Frontal cortex (tissue), 4 donors: ENCODE data around the gene AMZ1. TPM values are rescaled to one million over a fixed set of nuclear protein-coding genes. Genes with fewer than 3 reads are reported as not detected.
A peak's percentile ranks its signal among the peaks of the same experiment; 100 is the strongest.

Experiments used
- DNase-seq, 2 donors: peaks; one replicate each; pipeline ENCODE4 v3.0.0; 2012; ENCODE audit warnings: low spot score in 2 of 2
- FAIRE-seq: peaks from 2 replicates; lab custom pipeline; 2012; peaks lifted over from hg19 to GRCh38; lab: Jason Lieb, UNC
- total RNA-seq: library from RNA; depleted of rRNA; stranded (reverse); fragments of >200 nt; gene quantifications from one replicate; pipeline ENCODE4 v1.2.3, GENCODE V29; 2014
- donor health status: control.
- donor health status: control.
- donor health status: control.

AMZ1 gene
- total RNA-seq, 1 donor from 2014 or later, result 1.6 TPM

DNA sequence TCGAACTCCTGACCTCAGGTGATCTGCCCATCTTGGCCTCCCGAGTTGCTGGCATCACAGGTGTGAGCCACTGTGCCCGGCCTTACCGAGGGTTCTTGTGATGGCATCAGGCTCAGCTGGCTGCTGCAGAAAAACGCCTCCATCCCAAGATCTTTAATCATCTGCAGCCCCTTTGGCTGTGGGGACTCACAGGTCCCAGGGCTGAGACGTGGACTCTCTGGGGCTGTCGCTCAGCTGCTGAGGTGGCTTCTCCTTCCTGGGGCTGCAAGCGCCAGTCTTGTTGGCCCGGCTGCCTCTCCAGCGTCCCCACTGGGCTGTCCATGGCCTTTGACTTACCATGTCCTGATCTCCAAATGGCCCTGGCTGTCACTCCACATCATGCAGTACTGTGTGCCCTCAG is 20.0 kb downstream of the AMZ1 start:
- FAIRE-seq (no peak), DNase-seq (no peak)

DNA sequence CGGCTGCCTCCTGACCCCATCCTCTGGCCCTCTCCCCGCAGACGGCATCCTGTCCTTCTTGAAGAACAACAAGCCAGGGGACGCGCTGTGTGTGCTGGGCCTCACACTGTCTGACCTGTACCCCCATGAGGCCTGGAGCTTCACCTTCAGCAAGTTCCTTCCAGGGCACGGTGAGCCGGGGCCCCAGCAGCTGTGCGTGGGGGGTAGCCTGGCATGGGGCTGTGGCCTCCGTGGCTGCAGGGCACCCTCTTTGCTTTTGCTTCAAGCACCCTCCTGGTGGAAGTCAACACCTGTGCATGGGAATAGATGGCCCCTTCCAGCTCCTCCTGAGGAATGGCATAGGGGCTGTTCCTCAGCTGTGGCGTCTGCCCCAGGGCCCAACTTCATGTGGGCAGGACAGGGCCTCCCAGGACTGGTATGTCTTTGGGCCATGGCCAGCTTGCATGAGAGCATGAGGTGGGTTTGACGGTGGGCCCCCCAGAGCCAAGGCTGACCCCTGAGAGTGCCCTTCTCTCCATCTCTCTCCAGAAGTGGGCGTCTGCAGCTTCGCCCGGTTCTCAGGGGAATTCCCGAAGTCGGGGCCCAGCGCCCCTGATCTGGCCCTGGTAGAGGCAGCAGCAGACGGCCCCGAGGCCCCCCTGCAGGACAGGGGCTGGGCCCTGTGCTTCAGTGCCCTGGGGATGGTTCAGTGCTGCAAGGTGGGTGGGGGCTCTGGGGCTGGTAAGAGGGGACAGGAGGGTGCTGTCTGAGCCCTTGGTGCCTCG is 20.7 kb downstream of the AMZ1 start:
- DNase-seq (no peak), FAIRE-seq (no peak)

GRCh38 chr7:2709553-2710285 is 21.7 kb downstream of the AMZ1 start:
- FAIRE-seq, result no peak
- DNase-seq, result peak; percentile 73 to 77

- FAIRE-seq, result no peak
- no peak for DNase-seq
Measured at GRCh38 chr7:2710286-2710655, 22.3 kb downstream of the AMZ1 start.

DNA sequence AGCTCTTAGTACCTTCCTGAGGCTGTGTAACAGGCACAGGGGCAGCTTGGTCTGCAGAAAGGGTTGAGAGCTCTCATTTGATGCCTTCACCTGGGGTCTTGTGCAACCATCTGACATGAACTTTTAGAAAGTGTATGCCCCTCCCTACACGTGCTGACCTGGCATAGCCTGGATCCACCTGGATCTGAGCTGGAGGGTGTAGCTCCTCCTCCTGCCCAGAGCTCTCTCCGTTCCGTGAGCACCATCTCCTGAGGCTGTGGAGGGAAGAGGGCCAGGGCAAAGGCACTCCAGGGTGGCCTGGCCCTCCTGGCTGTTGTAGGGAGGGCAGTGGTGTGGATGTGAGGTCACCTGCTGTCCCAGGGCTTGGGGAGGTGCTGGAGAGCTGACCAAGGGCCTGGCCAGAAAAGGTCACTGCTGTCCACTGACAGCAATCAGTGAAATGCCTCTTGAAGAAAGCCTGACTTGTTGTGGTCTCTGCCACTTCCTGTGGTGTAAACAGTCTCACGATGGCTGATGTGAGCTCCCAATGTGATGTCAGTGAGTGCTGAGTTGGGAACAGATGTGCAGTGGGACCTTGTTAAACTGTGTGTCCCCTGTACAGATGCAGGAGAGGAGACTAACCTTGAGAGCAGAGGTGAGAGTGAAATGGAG is 23.0 kb downstream of the AMZ1 start:
- DNase-seq (no peak), FAIRE-seq (no peak)

DNA sequence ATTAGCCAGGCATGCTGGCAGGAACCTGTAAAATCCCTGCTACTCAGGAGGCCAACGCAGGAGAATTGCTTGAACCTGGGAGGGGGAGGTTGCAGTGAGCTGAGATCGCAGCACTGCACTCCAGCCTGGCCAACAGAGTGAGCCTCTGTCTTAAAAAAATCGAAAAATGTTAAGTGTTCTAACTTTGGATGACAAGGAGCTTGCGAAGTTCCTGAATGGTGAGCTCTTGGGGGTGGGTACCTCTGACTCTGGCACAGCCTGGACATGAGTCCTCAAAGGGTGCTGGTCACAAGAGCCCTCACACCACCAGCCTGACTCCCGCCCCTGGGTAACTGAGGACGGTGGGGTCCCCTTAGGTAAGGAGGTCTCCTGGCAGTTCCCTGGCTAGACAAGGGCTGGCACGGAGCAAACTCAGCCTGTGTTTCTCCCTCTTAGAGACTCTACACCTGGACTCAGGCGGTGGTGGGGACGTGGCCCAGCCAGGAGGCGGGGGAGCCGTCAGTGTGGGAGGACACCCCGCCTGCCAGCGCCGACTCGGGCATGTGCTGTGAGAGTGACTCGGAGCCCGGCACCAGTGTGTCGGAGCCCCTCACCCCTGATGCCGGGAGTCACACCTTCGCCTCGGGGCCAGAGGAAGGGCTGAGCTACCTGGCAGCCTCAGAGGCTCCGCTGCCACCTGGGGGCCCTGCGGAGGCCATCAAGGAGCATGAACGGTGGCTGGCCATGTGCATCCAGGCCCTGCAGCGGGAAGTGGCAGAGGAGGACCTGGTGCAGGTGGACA is 24.1 kb downstream of the AMZ1 start:
- DNase-seq, result no peak

DNA sequence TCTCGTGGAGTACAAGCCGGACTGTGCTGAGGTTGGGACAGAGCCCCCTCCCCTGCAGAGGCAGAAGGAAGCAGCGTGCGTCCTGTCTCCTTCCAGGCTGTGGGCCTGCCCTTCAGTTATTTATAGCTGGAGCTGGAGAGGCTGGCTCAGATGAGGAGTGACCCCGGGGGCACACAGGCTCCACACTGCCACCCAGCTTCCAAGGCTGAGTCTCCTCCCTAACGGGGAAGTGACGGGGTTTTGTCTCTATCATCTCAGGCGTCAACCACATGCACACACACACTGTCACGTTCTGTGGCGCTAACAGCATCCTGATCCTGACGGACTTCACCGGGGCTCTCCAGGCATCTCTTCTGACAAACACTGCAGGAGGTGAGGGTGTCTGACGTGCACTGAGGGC is 25.4 kb downstream of the AMZ1 start:
- no peak for FAIRE-seq

More for the DNA sequence above, 24.1 kb downstream of the AMZ1 start:
- FAIRE-seq, result no peak

DNA sequence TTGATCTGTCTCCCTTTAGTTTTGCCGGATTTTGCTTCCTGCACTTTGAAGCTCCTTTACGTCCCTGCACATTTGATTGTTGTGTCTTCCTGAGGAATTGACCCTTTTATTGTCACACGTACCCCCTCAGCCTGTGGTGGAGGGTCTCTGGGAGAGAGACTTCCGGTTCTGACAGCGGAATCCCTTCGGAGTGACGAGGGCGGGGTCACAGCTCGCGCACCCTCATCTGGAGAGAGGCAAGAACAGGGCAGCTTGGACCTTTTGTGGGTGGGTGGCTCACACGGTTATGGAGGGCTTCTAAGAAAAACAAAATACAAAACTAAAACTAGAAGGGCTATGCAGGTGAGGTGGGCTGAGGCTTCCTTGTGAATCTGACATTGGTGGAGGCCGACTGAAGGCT is 26.0 kb downstream of the AMZ1 start:
- DNase-seq (no peak), FAIRE-seq (no peak)

More for the DNA sequence above, 25.4 kb downstream of the AMZ1 start:
- no peak for DNase-seq

DNA sequence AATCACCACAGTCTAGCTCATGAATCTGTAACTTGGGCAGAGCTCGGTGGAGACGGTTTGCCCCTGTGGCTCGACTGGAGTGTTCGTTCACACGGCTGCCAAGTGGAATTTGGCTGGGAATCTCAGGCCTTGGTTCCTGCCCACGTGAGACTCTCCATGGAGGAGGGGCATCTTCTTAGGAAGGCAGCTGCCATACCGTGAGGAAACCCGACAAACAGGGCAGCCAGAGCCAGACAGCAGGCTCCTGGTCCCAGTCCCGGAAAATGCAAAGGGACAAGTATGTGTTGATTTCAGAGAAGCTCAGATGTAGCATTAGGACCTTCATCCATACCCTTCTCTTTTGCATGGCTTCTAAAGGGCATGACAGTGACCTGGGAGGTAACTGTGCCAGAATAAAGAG is 26.6 kb downstream of the AMZ1 start:
- FAIRE-seq (no peak), DNase-seq (no peak)

- FAIRE-seq (no peak), DNase-seq (no peak)
Measured at GRCh38 chr7:2715341-2716231, 27.6 kb downstream of the AMZ1 start.

DNA sequence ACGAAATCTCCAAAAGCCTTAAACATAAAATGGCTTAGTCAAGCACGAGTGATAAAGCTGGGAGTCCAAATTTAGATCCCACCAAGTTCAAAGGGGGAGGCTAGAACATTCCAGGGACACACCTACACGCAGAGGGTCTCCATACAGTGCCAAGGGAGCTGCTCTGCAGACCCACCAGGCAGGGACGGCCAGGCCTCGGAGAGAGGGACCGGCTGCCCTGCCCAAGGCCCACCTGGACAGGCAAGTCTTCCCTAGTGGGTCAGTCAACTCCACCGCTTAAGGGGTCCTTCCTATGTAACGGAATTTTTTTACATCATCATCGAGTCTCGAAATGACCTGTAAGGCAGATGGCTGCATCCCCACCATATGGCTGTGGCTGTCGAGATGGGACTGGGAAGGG is 28.5 kb downstream of the AMZ1 start:
- DNase-seq, result no peak

DNA sequence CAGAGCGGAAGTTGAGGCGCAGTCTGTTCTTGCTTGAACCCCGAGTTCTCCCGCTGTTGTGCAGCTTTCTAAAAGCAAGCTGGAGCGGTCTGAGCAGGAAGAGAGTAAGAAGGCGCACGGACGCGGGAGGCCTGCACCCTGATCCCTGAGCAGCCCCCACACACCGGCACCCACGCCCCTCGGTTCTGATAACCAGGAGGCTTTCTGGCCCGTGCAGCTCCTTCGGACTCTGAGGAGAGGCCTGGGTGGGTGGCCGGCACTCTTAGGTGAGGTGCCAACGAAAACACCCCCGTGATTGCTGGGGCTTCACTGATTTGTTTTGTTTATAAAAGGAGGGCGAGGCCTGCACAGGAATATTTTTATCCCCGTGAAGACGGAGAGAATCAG is 28.9 kb downstream of the AMZ1 start:
- FAIRE-seq, result no peak
- DNase-seq, result no peak

More for the DNA sequence above, 28.5 kb downstream of the AMZ1 start:
- FAIRE-seq, result no peak

DNA sequence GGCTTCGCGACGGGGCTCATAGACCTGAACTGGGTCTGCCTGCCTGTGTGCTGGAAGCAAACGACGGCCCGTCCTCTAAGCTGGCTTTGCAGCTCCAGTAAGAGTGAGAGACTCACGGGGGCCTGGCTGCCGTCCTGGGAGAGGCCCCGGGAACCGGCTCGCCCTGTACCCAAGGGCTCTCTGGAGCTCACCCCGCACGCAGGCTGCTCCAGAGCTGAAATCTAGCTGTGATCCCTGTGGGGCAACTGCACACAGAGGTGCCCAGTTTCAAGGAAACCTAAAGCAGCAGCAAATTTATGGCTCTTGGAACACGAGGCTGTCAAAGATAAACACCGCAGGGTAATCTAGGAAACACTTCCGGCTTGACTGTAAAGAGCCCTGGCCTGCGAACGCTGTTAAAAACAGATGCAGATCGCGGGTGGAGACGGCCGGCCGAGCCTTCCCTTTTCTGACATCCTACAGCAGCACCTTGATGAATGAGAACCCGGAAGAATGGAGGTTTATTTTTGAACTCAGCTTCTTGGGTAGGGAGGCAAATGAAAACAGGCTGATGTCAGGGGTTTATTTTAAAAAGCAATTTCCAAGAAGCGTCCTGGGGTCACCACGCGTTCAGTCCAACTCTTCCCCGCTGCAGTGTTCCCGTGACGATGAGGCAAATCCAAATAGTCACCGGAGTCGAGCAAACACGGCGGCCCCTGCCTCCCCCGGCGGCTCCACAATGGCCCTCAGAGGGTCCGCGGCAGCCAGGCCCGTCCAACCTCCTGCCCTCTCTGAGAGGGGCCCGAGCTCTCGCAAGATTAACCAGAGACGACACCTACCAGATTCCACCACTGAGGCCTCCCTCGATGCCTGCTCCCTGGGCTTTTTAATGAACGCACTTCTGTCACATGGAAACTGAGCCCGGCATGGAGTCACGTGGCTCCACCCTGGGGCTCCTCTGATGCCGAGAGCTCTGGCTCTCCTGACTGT is 29.6 kb downstream of the AMZ1 start:
- no peak for FAIRE-seq

DNA sequence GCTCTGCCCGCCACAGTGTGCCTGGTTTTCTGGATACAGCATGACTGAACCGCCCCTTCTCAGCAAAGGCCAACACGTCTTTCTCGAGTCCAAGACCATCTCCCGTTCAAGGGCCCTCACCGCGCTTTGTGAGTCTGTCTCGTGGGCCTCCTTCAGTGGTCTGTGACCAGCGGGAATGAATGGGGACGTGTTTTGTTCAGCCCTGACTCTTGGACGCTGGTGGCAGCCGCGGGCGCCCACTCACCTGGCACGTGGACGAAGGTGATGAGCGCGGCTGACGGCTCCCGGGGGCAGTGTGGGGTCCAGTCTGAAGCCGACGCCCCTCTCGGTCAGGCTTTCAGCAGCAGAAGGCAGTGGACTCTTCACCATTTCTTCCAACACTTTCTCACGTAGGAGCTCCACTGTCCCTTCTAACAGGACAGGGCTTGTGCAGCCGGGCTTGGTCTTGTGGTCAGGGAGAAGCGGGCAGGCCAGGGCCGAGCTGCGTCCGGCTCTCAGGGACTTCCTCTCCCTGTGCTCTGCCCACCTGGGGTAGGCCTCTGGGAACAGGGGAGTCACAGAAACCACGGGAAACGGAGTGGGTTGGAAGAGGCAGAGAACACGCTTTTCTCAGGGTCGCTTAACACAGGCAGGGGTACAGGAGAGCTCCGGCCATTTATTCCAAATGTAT is 30.4 kb downstream of the AMZ1 start:
- FAIRE-seq, result no peak
- no peak for DNase-seq

More for the DNA sequence above, 29.6 kb downstream of the AMZ1 start:
- DNase-seq, result no peak

DNA sequence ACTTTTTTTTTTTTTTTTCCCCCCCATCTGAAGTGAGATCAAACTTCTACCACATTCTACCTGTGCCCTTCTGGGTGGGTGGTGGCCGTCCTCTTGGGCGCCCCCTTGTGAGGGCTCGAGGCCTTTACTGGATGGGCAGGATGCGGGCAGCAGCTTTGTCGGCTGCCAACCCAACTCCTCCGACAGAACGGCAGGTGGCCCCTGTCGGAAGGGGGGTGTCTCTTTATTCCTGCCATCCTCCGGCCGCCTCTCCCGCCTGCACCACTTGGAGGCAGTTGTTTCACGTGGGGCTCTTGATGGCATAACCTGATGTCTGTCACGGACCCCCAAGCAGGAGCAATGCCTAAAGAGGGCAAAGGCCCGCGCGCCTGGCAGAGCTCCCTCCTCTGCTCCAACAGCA is 31.0 kb downstream of the AMZ1 start:
- FAIRE-seq (no peak), DNase-seq (peak in 1 of 2 donors; percentile 68)

DNA sequence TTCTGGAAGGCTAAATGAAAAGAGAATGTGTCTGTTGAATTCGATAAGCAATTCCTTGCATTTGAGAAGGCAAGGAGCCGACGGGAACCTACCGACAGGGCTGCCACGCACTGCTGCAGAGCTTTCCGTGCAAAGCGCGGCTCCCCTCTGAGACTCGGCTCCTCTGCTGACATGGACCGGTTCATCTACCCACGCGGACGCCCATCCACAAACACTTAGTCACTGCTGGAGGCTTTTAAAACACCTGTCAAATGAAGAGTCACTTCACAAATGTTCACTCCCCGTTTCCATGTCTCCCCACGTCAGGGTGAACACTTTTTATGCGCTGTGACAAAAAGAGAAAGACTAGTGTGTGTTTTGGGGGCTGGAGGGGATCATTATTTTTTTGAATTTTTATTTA is 32.0 kb downstream of the AMZ1 start:
- no peak for FAIRE-seq
- no peak for DNase-seq

DNA sequence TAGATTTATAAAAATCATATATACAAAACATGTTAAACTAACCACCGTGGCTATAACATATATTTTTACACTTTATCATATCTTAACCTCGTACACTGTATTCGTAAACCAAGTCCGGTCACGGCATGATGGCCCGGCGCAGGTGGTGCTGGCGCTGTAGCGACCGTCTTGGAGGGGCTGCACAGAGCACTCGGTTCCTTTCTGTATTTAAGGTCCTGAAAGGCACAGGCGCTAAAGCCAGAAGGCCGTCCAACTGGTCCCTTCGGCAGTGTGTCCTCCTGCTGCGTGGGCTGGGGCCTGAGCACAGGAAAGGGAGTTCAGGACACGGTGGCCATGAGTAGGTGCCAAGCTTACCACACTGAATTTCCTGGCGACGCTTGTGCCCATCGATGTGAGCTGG is 33.8 kb downstream of the AMZ1 start:
- DNase-seq (no peak), FAIRE-seq (no peak)

DNA sequence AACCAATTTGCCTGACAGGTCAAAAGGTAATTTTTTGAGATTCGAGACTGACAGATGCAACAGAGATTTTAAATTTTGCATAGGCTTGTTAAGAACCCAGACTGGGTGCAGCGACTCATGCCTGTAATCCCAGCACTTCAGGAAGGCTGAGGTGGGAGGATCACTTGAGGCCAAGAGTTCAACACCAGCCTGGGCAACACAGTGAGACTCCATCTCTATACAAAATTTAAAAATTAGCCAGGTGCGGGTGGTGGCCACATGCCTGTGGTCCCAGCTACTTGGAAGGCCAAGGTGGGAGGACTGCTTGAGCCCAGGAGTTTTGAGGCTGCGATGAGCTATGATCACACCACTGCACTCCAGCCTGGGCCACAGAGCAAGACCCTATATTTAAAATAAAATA is 34.6 kb downstream of the AMZ1 start:
- DNase-seq, result no peak

More for the DNA sequence above, 34.6 kb downstream of the AMZ1 start:
- no peak for FAIRE-seq
